Measurements from ENCODE around the gene RRBP1. TPM values are rescaled to one million over a fixed set of nuclear protein-coding genes. Genes with fewer than 3 reads are reported as not detected.

The RRBP1 gene
- polyA plus RNA-seq, 1 donor, result 175 TPM

DNA sequence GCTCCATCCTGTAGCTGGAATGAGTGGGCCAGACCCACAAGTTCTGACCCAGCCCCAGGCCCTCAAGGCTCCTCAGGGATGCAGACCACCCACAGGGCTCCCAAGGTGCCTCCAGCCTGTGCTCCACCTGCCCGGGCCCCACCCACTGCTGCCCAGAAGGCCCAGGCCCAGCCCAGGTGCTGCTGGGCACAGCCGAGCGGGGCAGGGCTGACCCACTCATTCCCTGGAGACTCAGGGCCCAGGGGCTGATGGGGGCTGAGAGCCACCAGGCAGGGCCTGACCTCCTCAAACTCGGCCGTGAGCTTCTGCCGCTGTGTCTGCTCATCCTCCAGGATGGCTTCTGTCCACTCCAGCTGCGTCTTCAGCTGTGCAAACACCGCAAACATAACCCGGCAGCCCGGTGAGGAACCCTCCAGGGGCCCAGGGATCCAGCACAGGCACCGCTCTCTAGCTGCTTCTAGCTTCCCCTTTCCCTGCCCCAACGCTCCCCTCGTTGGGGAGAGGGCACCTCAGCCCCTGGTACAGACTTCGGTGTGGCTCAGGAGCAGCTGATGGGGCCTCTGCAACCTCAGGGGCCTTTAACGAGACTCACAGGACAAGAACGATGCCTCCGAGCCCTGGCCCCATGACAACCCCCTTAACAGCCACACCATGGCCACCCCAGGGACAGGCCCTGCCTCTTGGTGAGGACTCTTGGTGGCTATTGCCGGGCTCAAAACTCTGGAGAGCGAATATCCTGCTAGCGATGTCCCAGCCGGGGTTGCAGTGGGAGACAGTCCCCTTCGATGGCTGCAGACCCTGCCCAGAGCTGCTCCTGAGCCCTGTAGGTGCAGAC is 66.2 kb downstream of the RRBP1 start:
- Histone ChIP-seq H3K27me3 (ENCODE audit: control insufficient read depth, insufficient read depth, low read length) (no peaks in the 10 kb centered on the region), H3K4me1 (ENCODE audit: control insufficient read depth, insufficient read depth, low read length) (peaks cover 43% of the 10 kb centered on the region), H3K27ac (ENCODE audit: low read length) (no peak overlapping the region), H3K4me3 (ENCODE audit: low read length) (no peak overlapping the region), H3K9me3 (ENCODE audit: control insufficient read depth, low read depth, low read length) (peaks cover 4% of the 10 kb centered on the region), H3K36me3 (ENCODE audit: control insufficient read depth, insufficient read depth, low read length) (peaks cover 97% of the 10 kb centered on the region)
- DNase-seq, result no peak
- WGBS (ENCODE audit: insufficient coverage, low lambda C conversion rate), result no CpG with 5 or more reads among the region's 22 CpGs

DNA sequence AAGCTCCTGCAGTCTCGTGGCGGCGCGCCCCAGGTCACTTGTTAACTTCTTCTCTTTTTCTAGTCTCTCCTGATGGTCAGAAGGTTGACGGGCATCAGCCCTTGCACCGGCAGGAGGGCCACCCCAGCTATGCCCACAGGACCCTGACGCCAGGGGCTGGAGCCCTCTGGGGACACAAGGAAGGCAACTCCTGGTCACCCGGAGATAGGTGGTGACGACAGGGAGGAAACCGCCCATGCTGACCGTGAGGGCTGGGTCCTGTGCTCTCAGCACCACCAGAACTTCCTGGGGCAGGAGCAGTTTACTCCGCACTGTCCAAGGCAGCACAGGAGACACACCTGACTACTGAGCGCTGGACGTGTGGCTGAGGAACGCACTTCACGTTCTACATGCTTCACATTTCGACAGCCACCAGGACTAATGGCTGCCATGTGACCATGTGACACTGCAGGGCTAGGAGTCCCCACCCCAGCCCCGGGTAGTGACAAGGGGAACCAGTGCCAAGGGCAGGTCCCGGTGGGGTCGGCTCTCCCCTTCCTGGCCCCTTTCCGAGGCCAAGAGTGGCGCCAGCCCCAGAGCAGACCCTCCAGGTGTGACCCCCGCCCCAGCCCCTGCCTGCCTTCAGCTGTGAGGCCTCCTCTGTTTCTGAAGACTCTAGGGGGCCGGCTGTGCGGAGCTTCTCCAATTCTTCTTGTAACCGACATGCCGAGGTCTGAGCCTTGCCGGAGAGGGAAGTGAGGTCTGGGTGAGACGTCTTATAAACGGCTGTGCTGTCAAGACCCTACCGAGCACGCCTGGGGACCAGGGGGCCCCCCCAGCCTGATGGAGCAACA is 67.0 kb downstream of the RRBP1 start:
- DNase-seq, result no peak
- no CpG with 5 or more reads among the region's 32 CpGs for WGBS (ENCODE audit: insufficient coverage, low lambda C conversion rate)
- Histone ChIP-seq H3K36me3 (ENCODE audit: control insufficient read depth, insufficient read depth, low read length) (peaks cover 95% of the 10 kb centered on the region), H3K9me3 (ENCODE audit: control insufficient read depth, low read depth, low read length) (peaks cover 4% of the 10 kb centered on the region), H3K4me1 (ENCODE audit: control insufficient read depth, insufficient read depth, low read length) (peaks cover 43% of the 10 kb centered on the region), H3K27me3 (ENCODE audit: control insufficient read depth, insufficient read depth, low read length) (no peaks in the 10 kb centered on the region), H3K27ac (ENCODE audit: low read length) (no peak overlapping the region), H3K4me3 (ENCODE audit: low read length) (no peak overlapping the region)

DNA sequence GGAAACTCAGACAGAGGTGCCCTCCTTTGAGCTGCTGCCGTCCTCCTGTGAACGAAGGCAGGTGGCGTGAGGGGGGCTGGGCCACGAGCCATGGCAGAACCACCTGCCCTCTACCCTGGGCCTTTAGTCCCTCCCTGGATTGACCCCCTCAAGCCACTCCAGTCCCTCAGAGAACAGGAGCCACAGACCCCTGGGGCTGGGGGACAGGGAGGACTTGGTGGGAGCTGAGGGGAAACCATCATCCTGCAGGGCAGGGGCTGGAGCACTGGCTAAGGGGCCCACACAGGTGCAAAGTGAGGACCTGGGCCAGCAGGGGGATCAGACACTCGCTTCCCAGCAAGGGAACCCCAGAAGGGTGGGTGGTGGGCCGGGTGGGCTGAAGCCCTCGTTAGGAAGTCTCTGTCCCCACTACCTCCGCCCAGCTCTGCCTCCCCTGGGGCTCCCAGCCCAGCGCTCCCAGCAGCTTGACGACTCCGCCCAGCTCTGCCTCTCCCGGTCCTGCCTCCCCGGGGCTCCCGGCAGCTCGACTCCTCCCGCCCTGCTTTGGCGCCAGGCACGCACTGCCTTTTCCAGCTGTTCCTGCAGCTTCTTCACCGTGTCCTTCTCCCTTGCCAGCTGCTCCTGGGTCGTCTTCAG is 67.7 kb downstream of the RRBP1 start:
- Histone ChIP-seq H3K9me3 (ENCODE audit: control insufficient read depth, low read depth, low read length) (peaks cover 4% of the 10 kb centered on the region), H3K4me1 (ENCODE audit: control insufficient read depth, insufficient read depth, low read length) (peaks cover 43% of the 10 kb centered on the region), H3K4me3 (ENCODE audit: low read length) (no peak overlapping the region), H3K27ac (ENCODE audit: low read length) (peak overlapping the region; percentile 24), H3K27me3 (ENCODE audit: control insufficient read depth, insufficient read depth, low read length) (no peaks in the 10 kb centered on the region), H3K36me3 (ENCODE audit: control insufficient read depth, insufficient read depth, low read length) (peaks cover 94% of the 10 kb centered on the region)
- DNase-seq, result peak in 1 of 2 donors; percentile 60
- WGBS (ENCODE audit: insufficient coverage, low lambda C conversion rate), result no CpG with 5 or more reads among the region's 20 CpGs

DNA sequence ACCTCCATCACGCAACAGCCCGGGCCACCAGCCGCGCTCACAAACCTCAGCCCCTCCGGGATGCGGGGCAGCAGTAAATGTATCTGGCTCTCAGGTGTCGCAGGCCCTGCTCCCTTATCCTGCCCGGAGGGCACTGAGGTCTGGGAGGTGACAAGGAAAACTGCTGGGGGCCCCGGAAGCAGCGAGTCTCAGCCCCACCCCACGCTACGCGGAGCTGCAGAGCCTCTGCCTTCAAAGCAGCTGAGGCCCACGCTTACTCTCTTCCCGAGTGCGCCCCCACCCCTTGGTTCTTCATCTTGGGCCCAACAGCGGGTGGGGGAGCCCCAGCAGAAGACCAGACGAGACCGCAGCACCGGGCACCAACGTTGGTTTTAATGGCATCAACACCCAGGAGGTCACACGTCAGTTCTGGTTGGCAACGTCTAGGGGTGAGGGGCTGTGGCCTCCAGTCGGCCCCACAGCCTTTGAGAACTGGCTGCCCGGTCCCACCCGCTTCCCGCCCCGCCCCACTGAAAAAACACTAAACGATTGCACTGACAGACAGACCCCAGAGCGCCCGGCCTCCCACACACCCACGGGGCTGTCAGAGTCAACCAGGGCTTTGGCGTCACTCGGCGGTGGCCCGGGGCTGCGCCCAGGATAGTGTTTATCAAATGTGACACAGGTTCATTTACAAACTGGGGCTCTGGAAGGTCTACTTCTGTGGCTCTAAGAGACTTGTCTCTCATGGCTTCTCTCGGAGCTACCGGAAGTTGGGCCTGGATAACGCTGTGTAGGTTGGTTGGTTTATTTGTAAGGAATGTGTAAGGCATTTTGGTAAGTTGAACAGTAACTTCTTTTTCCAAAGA is 68.5 kb downstream of the RRBP1 start:
- H3K36me3 ChIP-seq (ENCODE audit: control insufficient read depth, insufficient read depth, low read length), result peaks cover 87% of the 10 kb centered on the region
- H3K4me3 ChIP-seq (ENCODE audit: low read length), result no peak overlapping the region
- H3K4me1 ChIP-seq (ENCODE audit: control insufficient read depth, insufficient read depth, low read length), result peaks cover 43% of the 10 kb centered on the region
- WGBS (ENCODE audit: insufficient coverage, low lambda C conversion rate), result no CpG with 5 or more reads among the region's 40 CpGs
- DNase-seq, result no peak
- H3K27ac ChIP-seq (ENCODE audit: low read length), result no peak overlapping the region
- H3K9me3 ChIP-seq (ENCODE audit: control insufficient read depth, low read depth, low read length), result peaks cover 4% of the 10 kb centered on the region
- H3K27me3 ChIP-seq (ENCODE audit: control insufficient read depth, insufficient read depth, low read length), result no peaks in the 10 kb centered on the region

DNA sequence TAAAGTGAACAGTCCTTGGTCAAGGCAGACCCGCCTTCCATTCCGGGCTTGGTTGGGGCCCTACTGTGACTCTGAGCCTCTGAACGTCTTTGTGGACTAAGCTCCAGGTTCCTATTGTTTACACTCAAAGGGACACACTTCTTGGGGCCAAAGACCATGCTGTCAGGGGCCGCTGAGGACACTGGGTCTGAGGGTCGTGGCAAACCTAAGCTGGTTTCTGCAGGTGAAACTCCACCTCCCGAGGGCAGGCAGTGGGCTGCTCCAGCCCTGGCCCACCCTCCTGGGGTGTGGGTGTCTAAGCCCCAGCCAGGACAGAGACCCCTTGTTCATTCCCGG is 69.1 kb downstream of the RRBP1 start:
- Histone ChIP-seq H3K9me3 (ENCODE audit: control insufficient read depth, low read depth, low read length) (peaks cover 4% of the 10 kb centered on the region), H3K4me3 (ENCODE audit: low read length) (no peak overlapping the region), H3K36me3 (ENCODE audit: control insufficient read depth, insufficient read depth, low read length) (peaks cover 84% of the 10 kb centered on the region), H3K27me3 (ENCODE audit: control insufficient read depth, insufficient read depth, low read length) (no peaks in the 10 kb centered on the region), H3K4me1 (ENCODE audit: control insufficient read depth, insufficient read depth, low read length) (peaks cover 43% of the 10 kb centered on the region), H3K27ac (ENCODE audit: low read length) (no peak overlapping the region)
- DNase-seq, result peak in 1 of 2 donors; percentile 43
- no CpG with 5 or more reads among the region's 7 CpGs for WGBS (ENCODE audit: insufficient coverage, low lambda C conversion rate)

DNA sequence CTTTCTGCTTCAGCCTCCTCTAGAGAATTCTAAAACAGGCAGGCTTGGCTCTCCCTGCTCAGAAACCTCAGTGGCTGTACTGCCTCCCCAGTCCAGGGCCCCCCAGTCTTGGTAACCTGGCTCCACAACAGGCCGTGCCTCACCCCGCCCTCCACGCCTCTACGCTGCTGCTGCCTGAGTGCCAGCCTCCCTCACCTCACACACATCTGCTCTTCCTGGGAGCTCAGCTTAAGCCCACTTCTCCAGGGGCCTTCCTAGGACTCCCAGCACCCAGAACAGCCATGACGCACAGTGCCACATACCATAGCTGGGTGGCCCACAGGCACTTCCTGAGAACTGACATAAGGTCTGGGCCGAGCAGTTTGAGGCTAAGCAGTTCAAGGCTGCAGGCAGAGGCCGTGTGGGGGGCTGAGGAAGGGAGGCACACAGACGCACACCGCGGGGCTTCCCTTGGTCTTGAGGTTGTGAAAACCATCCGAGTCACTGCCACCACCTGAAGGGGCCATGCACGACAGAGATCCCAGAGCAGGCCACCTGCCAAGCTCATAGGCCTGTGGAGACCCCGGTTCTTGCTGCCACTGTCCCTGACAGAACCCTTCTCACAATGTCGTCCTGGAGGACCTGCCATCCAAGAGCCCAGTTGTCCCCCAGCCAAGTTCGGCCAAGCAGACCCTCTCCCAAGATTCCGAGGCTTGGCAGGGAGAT is 69.6 kb downstream of the RRBP1 start:
- Histone ChIP-seq H3K36me3 (ENCODE audit: control insufficient read depth, insufficient read depth, low read length) (peaks cover 84% of the 10 kb centered on the region), H3K27me3 (ENCODE audit: control insufficient read depth, insufficient read depth, low read length) (no peaks in the 10 kb centered on the region), H3K4me3 (ENCODE audit: low read length) (no peak overlapping the region), H3K4me1 (ENCODE audit: control insufficient read depth, insufficient read depth, low read length) (peaks cover 43% of the 10 kb centered on the region), H3K27ac (ENCODE audit: low read length) (peak overlapping the region; percentile 23), H3K9me3 (ENCODE audit: control insufficient read depth, low read depth, low read length) (peaks cover 4% of the 10 kb centered on the region)
- no CpG with 5 or more reads among the region's 16 CpGs for WGBS (ENCODE audit: insufficient coverage, low lambda C conversion rate)
- DNase-seq, result peak in 1 of 2 donors; percentile 38

GRCh38 chr20:17611540-17612286 is 70.3 kb downstream of the RRBP1 start:
- no CpG with 5 or more reads among the region's 26 CpGs for WGBS (ENCODE audit: insufficient coverage, low lambda C conversion rate)

GRCh38 chr20:17611290-17611539 is 70.8 kb downstream of the RRBP1 start:
- Histone ChIP-seq H3K27ac (ENCODE audit: low read length) (no peak overlapping the region), H3K4me1 (ENCODE audit: control insufficient read depth, insufficient read depth, low read length) (peaks cover 41% of the 10 kb centered on the region), H3K27me3 (ENCODE audit: control insufficient read depth, insufficient read depth, low read length) (no peaks in the 10 kb centered on the region), H3K36me3 (ENCODE audit: control insufficient read depth, insufficient read depth, low read length) (peaks cover 79% of the 10 kb centered on the region), H3K9me3 (ENCODE audit: control insufficient read depth, low read depth, low read length) (peaks cover 4% of the 10 kb centered on the region), H3K4me3 (ENCODE audit: low read length) (no peak overlapping the region)
- DNase-seq, result no peak
- WGBS (ENCODE audit: insufficient coverage, low lambda C conversion rate), result no CpG with 5 or more reads among the region's 6 CpGs

More at GRCh38 chr20:17611540-17612286, 70.3 kb downstream of the RRBP1 start:
- Histone ChIP-seq H3K27ac (ENCODE audit: low read length) (peak overlapping the region; percentile 23), H3K4me3 (ENCODE audit: low read length) (no peak overlapping the region), H3K36me3 (ENCODE audit: control insufficient read depth, insufficient read depth, low read length) (peaks cover 81% of the 10 kb centered on the region), H3K27me3 (ENCODE audit: control insufficient read depth, insufficient read depth, low read length) (no peaks in the 10 kb centered on the region), H3K9me3 (ENCODE audit: control insufficient read depth, low read depth, low read length) (peaks cover 4% of the 10 kb centered on the region), H3K4me1 (ENCODE audit: control insufficient read depth, insufficient read depth, low read length) (peaks cover 43% of the 10 kb centered on the region)
- DNase-seq, result peak in 1 of 2 donors; percentile 42

GRCh38 chr20:17610566-17611289 is 71.3 kb downstream of the RRBP1 start:
- Histone ChIP-seq H3K4me1 (ENCODE audit: control insufficient read depth, insufficient read depth, low read length) (peaks cover 37% of the 10 kb centered on the region), H3K27ac (ENCODE audit: low read length) (no peak overlapping the region), H3K4me3 (ENCODE audit: low read length) (no peak overlapping the region), H3K36me3 (ENCODE audit: control insufficient read depth, insufficient read depth, low read length) (peaks cover 74% of the 10 kb centered on the region), H3K9me3 (ENCODE audit: control insufficient read depth, low read depth, low read length) (peaks cover 4% of the 10 kb centered on the region), H3K27me3 (ENCODE audit: control insufficient read depth, insufficient read depth, low read length) (no peaks in the 10 kb centered on the region)
- no CpG with 5 or more reads among the region's 19 CpGs for WGBS (ENCODE audit: insufficient coverage, low lambda C conversion rate)
- no peak for DNase-seq

Data from large intestine (tissue), 3 donors.